ENCODE data around the gene C8G.

DNA sequence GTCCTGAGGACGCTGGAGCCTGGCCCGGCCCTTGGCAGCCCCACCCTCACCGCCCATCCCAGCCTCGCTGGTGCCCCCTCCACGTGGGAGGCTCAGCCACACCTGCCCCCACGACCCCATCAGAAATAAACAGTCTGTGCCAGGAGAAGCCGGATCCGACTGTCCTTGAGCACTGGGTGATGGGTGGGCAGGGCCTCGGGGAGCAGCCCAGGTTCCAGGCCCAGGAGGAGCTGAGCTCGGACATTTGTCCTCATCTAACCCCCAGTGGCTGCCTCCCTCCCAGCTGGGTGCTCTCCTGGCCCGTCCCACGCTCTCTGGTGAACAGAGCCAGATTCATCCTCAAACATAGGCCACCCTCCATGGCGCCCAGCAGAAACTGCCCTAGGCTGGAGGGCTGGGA is 27.7 kb downstream of the C8G start:
- TF ChIP-seq CTCF (IDR thresholded peaks at IDR 0.05), result no peak
- no peak for TF ChIP-seq EP300 (IDR thresholded peaks at IDR 0.05)
- no peak for TF ChIP-seq POLR2A (IDR thresholded peaks at IDR 0.05)
- TF ChIP-seq POLR2AphosphoS5 (IDR thresholded peaks at IDR 0.05), result no peak

Data from upper lobe of left lung (tissue), 4 donors.